K562 (cell line): ENCODE data around the gene EHMT2.

Source experiments
- ADNP ChIP-seq: fragments of 200-800 bp; sonication (Bioruptor generic); IDR thresholded peaks from 2 replicates; pipeline ENCODE4 v1.6.1; 2016; ENCODE audit warnings: missing genetic modification characterization, missing compliant biosample characterization
- ARHGAP35 ChIP-seq: fragments of 450-650 bp; IDR thresholded peaks from 2 replicates; pipeline ENCODE4 v1.6.1; 2018; ENCODE audit not compliant: partially characterized antibody
- CBX2 ChIP-seq: fragments of 200-600 bp; sonication (generic); IDR thresholded peaks from one replicate; pipeline ENCODE4 v1.6.1; 2012; ENCODE audit warnings: mild to moderate bottlenecking, low read length, inconsistent platforms; ENCODE audit not compliant: insufficient read depth, poor library complexity, severe bottlenecking
- CBX5 ChIP-seq: IDR thresholded peaks from 2 replicates; pipeline ENCODE4 v1.6.1; 2014; ENCODE audit warnings: low read depth, borderline replicate concordance
- CHD1 ChIP-seq: fragments of 200-600 bp; sonication (generic); IDR thresholded peaks from one replicate; pipeline ENCODE4 v1.6.1; 2012; ENCODE audit warnings: mild to moderate bottlenecking, moderate library complexity, low read length, inconsistent platforms
- HIVEP1 ChIP-seq: fragments of 250-450 bp; sonication (Bioruptor Pico); IDR thresholded peaks from 2 replicates; pipeline ENCODE4 v1.4.0; 2020; ENCODE audit warnings: mild to moderate bottlenecking
- MTA2 ChIP-seq: fragments of 450-650 bp; IDR thresholded peaks from 2 replicates; pipeline ENCODE4 v1.6.1; 2016; ENCODE audit warnings: low read depth
- RFX5 ChIP-seq: IDR thresholded peaks from 2 replicates; pipeline ENCODE4 v1.6.1; 2011; ENCODE audit warnings: low read depth, mild to moderate bottlenecking, improper control_type of control experiment, low read length
- SP1 ChIP-seq: sonication (generic); formaldehyde crosslinking; IDR thresholded peaks from 2 replicates; pipeline ENCODE4 v1.8.1; 2022; ENCODE audit warnings: mild to moderate bottlenecking, missing genetic modification reagents
- ZBED1 ChIP-seq: IDR thresholded peaks from 2 replicates; pipeline ENCODE4 v1.6.1; 2014
- ZNF75A ChIP-seq: fragments of 450-650 bp; formaldehyde crosslinking; IDR thresholded peaks from 2 replicates; pipeline ENCODE4 v1.4.0; 2020; ENCODE audit warnings: mild to moderate bottlenecking
- TF ChIP-seq, protein P1 (sequence below): sonication (generic); formaldehyde crosslinking; IDR thresholded peaks from 2 replicates; pipeline ENCODE4 v1.8.1; 2023; ENCODE audit warnings: mild to moderate bottlenecking, missing genetic modification reagents
- TF ChIP-seq, protein P2 (sequence below), 3 experiments: IDR thresholded peaks in 2 of 3; conservative IDR thresholded peaks in 1 of 3; 2 replicates each; pipeline ENCODE4 v1.5.1; 2011 to 2012; ENCODE audit warnings: low read length in 3 of 3, mild to moderate bottlenecking in 3 of 3, control low read depth in 2 of 3, improper control_type of control experiment in 1 of 3, inconsistent platforms in 1 of 3, low read depth in 1 of 3, mixed read lengths in 1 of 3, moderate library complexity in 1 of 3; ENCODE audit not compliant: insufficient read depth in 2 of 3
- TF ChIP-seq, protein P3 (sequence below): sonication (generic); formaldehyde crosslinking; IDR thresholded peaks from 2 replicates; pipeline ENCODE4 v1.8.1; 2023; ENCODE audit warnings: mild to moderate bottlenecking, missing genetic modification reagents

DNA sequence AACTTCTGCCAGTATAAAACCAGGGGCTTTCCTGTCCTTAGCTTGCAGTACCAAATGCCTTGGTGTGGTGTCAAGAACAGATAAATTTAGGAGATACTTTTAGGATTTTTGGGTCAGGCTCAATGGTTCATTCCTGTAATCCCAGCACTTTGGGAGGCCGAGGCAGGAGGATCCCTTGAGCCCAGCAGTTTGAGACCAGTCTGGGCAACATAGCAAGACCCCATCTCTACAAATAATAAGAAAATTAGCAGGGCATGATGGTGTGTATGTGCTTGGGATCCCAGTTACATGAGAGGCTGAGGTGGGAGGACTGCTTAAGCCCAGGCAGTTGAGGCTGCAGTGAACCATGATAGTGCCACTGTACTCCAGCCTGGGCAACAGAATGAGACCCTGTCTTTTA, 7.5 kb upstream of the EHMT2 start:
- TF ChIP-seq HIVEP1: no peak
- no peak for TF ChIP-seq ZNF75A (CRISPR knock-in tag)
- TF ChIP-seq MTA2: no peak
- TF ChIP-seq, protein P1, sequence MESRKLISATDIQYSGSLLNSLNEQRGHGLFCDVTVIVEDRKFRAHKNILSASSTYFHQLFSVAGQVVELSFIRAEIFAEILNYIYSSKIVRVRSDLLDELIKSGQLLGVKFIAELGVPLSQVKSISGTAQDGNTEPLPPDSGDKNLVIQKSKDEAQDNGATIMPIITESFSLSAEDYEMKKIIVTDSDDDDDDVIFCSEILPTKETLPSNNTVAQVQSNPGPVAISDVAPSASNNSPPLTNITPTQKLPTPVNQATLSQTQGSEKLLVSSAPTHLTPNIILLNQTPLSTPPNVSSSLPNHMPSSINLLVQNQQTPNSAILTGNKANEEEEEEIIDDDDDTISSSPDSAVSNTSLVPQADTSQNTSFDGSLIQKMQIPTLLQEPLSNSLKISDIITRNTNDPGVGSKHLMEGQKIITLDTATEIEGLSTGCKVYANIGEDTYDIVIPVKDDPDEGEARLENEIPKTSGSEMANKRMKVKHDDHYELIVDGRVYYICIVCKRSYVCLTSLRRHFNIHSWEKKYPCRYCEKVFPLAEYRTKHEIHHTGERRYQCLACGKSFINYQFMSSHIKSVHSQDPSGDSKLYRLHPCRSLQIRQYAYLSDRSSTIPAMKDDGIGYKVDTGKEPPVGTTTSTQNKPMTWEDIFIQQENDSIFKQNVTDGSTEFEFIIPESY (CRISPR knock-in tag): no peak
- TF ChIP-seq, protein P2, sequence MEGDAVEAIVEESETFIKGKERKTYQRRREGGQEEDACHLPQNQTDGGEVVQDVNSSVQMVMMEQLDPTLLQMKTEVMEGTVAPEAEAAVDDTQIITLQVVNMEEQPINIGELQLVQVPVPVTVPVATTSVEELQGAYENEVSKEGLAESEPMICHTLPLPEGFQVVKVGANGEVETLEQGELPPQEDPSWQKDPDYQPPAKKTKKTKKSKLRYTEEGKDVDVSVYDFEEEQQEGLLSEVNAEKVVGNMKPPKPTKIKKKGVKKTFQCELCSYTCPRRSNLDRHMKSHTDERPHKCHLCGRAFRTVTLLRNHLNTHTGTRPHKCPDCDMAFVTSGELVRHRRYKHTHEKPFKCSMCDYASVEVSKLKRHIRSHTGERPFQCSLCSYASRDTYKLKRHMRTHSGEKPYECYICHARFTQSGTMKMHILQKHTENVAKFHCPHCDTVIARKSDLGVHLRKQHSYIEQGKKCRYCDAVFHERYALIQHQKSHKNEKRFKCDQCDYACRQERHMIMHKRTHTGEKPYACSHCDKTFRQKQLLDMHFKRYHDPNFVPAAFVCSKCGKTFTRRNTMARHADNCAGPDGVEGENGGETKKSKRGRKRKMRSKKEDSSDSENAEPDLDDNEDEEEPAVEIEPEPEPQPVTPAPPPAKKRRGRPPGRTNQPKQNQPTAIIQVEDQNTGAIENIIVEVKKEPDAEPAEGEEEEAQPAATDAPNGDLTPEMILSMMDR (IDR thresholded peaks at IDR 0.05 in 2 of 3, conservative IDR thresholded peaks at IDR 0.05 in 1 of 3; ENCODE audit: insufficient read depth in 2 of 3, low read depth in 1 of 3, low read length in 3 of 3): no peak
- no peak for TF ChIP-seq SP1
- TF ChIP-seq, protein P3, sequence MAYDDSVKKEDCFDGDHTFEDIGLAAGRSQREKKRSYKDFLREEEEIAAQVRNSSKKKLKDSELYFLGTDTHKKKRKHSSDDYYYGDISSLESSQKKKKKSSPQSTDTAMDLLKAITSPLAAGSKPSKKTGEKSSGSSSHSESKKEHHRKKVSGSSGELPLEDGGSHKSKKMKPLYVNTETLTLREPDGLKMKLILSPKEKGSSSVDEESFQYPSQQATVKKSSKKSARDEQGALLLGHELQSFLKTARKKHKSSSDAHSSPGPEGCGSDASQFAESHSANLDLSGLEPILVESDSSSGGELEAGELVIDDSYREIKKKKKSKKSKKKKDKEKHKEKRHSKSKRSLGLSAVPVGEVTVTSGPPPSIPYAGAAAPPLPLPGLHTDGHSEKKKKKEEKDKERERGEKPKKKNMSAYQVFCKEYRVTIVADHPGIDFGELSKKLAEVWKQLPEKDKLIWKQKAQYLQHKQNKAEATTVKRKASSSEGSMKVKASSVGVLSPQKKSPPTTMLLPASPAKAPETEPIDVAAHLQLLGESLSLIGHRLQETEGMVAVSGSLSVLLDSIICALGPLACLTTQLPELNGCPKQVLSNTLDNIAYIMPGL (CRISPR knock-in tag): no peak
- no peak for TF ChIP-seq RFX5
- no peak for TF ChIP-seq CBX2
- no peak for TF ChIP-seq ZBED1
- no peak for TF ChIP-seq ARHGAP35
- TF ChIP-seq CBX5: no peak
- no peak for TF ChIP-seq CHD1
- TF ChIP-seq ADNP (tag): no peak
